ENCODE results near the gene DMBT1. TPM values are rescaled to one million over a fixed set of nuclear protein-coding genes. Genes with fewer than 3 reads are reported as not detected.

Gene DMBT1
- total RNA-seq, 1 donor from 2014 or later: not detected

DNA sequence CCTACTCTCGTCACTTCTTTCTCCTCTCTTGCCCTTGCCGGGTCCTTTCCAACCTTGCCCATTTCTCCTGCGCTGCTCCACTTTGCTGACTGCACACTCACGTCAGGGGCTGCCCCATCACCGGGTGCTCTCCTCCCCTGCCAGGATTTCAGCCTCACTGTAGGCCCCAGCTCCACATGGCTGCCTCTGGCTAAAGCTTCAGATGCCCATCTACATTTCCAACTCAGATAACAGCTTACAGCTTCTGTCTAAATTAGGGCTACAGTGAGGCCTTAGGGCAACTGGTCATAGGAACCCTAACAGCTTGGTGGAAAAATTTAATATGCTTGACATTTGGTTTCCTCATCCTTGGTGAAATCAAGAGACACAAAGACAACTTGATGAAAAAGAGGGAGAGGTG, 113.2 kb downstream of the DMBT1 start:
- peaks cover 4% of the 10 kb centered on the region for H3K4me1 Mint-ChIP-seq (ENCODE audit: low read depth, unreplicated experiment)
- H3K9me3 Mint-ChIP-seq (ENCODE audit: unreplicated experiment): no peaks in the 10 kb centered on the region
- Histone ChIP-seq H3K4me1 (ENCODE audit: insufficient read depth, low read length) (no peaks in the 10 kb centered on the region), H3K79me2 (ENCODE audit: insufficient read depth, low read length) (no peaks in the 10 kb centered on the region), H3K9ac (ENCODE audit: low read length) (no peak overlapping the region), H3K9me3 (ENCODE audit: insufficient read depth, low read depth, low read length) (no peaks in the 10 kb centered on the region), H3K4me3 (ENCODE audit: insufficient read depth, low read depth, low read length) (no peak overlapping the region), H3K27ac (ENCODE audit: low read depth, low read length) (no peak overlapping the region), H3K36me3 (ENCODE audit: insufficient read depth, low read length) (no peaks in the 10 kb centered on the region), H2AFZ (ENCODE audit: low read depth, low read length) (no peak overlapping the region), H3K27me3 (ENCODE audit: insufficient read depth, low read length) (no peaks in the 10 kb centered on the region), H3K4me2 (ENCODE audit: low read length) (no peak overlapping the region), H4K20me1 (ENCODE audit: insufficient read depth, low read length) (no peaks in the 10 kb centered on the region)
- no peaks in the 10 kb centered on the region for H3K36me3 Mint-ChIP-seq (ENCODE audit: low read depth, unreplicated experiment)
- no peak for TF ChIP-seq EZH2 (IDR thresholded peaks at IDR 0.05; ENCODE audit: insufficient read depth, low read length)
- TF ChIP-seq, protein P1, sequence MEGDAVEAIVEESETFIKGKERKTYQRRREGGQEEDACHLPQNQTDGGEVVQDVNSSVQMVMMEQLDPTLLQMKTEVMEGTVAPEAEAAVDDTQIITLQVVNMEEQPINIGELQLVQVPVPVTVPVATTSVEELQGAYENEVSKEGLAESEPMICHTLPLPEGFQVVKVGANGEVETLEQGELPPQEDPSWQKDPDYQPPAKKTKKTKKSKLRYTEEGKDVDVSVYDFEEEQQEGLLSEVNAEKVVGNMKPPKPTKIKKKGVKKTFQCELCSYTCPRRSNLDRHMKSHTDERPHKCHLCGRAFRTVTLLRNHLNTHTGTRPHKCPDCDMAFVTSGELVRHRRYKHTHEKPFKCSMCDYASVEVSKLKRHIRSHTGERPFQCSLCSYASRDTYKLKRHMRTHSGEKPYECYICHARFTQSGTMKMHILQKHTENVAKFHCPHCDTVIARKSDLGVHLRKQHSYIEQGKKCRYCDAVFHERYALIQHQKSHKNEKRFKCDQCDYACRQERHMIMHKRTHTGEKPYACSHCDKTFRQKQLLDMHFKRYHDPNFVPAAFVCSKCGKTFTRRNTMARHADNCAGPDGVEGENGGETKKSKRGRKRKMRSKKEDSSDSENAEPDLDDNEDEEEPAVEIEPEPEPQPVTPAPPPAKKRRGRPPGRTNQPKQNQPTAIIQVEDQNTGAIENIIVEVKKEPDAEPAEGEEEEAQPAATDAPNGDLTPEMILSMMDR (IDR thresholded peaks at IDR 0.05; ENCODE audit: insufficient read depth, low read depth, low read length): no peak
- DNase-seq (ENCODE audit: low read depth): no peak
- H3K27ac Mint-ChIP-seq (ENCODE audit: unreplicated experiment): no peak overlapping the region
- peaks cover 45% of the 10 kb centered on the region for H3K27me3 Mint-ChIP-seq (ENCODE audit: low read depth, unreplicated experiment)
- H3K4me3 Mint-ChIP-seq (ENCODE audit: unreplicated experiment): no peak overlapping the region
- no peak for FAIRE-seq

DNA sequence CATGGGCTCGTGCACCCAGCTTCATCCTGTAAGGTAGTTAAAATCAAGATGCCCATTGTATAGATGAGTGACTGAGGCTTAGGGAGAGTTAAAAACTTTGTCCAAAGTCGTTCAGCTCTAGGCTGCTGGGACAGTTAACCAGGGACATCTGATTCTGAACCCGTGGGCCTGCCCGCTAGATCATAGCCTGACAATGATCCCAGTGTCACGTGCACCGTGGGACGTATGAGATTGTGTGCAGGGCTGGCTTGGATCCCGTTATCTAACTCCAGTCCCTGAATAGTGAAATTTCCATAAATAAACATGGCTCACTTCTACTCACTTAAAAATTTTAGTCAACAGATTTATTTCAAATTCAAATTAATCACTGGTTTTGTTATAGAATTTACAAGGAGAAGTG, 114.2 kb downstream of the DMBT1 start:
- peaks cover 4% of the 10 kb centered on the region for H3K4me1 Mint-ChIP-seq (ENCODE audit: low read depth, unreplicated experiment)
- Histone ChIP-seq H3K4me3 (ENCODE audit: insufficient read depth, low read depth, low read length) (no peak overlapping the region), H3K79me2 (ENCODE audit: insufficient read depth, low read length) (no peaks in the 10 kb centered on the region), H3K4me1 (ENCODE audit: insufficient read depth, low read length) (no peaks in the 10 kb centered on the region), H3K27ac (ENCODE audit: low read depth, low read length) (no peak overlapping the region), H4K20me1 (ENCODE audit: insufficient read depth, low read length) (no peaks in the 10 kb centered on the region), H3K9me3 (ENCODE audit: insufficient read depth, low read depth, low read length) (no peaks in the 10 kb centered on the region), H3K36me3 (ENCODE audit: insufficient read depth, low read length) (no peaks in the 10 kb centered on the region), H3K9ac (ENCODE audit: low read length) (no peak overlapping the region), H3K4me2 (ENCODE audit: low read length) (no peak overlapping the region), H2AFZ (ENCODE audit: low read depth, low read length) (no peak overlapping the region), H3K27me3 (ENCODE audit: insufficient read depth, low read length) (no peaks in the 10 kb centered on the region)
- H3K27me3 Mint-ChIP-seq (ENCODE audit: low read depth, unreplicated experiment): peaks cover 41% of the 10 kb centered on the region
- no peak for DNase-seq (ENCODE audit: low read depth)
- H3K27ac Mint-ChIP-seq (ENCODE audit: unreplicated experiment): no peak overlapping the region
- TF ChIP-seq, protein P1 (IDR thresholded peaks at IDR 0.05; ENCODE audit: insufficient read depth, low read depth, low read length): no peak
- no peak for TF ChIP-seq EZH2 (IDR thresholded peaks at IDR 0.05; ENCODE audit: insufficient read depth, low read length)
- no peak for FAIRE-seq
- H3K9me3 Mint-ChIP-seq (ENCODE audit: unreplicated experiment): no peaks in the 10 kb centered on the region
- H3K36me3 Mint-ChIP-seq (ENCODE audit: low read depth, unreplicated experiment): no peaks in the 10 kb centered on the region
- H3K4me3 Mint-ChIP-seq (ENCODE audit: unreplicated experiment): no peak overlapping the region

DNA sequence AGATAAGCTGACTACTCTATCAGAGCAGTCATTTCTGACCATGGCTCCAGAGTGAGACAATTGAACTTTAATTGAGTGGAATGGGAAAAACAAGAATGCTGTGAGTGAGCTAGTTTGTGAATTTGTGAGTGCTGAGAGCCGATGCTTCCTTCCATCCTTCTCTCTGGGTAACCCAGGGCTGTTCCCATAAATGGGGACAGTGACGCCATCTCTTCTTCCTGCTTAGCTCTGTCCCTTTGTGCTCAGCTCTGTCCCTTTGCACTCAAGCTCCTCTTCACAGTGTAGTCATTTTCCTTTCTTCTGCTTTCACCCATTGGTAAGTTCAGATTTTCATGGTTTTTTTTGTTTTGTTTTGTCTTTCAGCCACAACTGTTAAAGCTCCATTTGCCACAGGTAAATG, 114.7 kb downstream of the DMBT1 start:
- H3K4me1 ChIP-seq (ENCODE audit: insufficient read depth, low read length): no peaks in the 10 kb centered on the region
- H3K4me1 Mint-ChIP-seq (ENCODE audit: low read depth, unreplicated experiment): peaks cover 4% of the 10 kb centered on the region
- H3K4me3 Mint-ChIP-seq (ENCODE audit: unreplicated experiment): no peak overlapping the region
- FAIRE-seq: no peak
- no peaks in the 10 kb centered on the region for H3K9me3 ChIP-seq (ENCODE audit: insufficient read depth, low read depth, low read length)
- no peaks in the 10 kb centered on the region for H3K36me3 ChIP-seq (ENCODE audit: insufficient read depth, low read length)
- no peaks in the 10 kb centered on the region for H3K9me3 Mint-ChIP-seq (ENCODE audit: unreplicated experiment)
- no peaks in the 10 kb centered on the region for H4K20me1 ChIP-seq (ENCODE audit: insufficient read depth, low read length)
- TF ChIP-seq, protein P1 (IDR thresholded peaks at IDR 0.05; ENCODE audit: insufficient read depth, low read depth, low read length): no peak
- no peak overlapping the region for H2AFZ ChIP-seq (ENCODE audit: low read depth, low read length)
- H3K27me3 ChIP-seq (ENCODE audit: insufficient read depth, low read length): no peaks in the 10 kb centered on the region
- no peaks in the 10 kb centered on the region for H3K36me3 Mint-ChIP-seq (ENCODE audit: low read depth, unreplicated experiment)
- no peak overlapping the region for H3K27ac ChIP-seq (ENCODE audit: low read depth, low read length)
- H3K79me2 ChIP-seq (ENCODE audit: insufficient read depth, low read length): no peaks in the 10 kb centered on the region
- no peak overlapping the region for H3K9ac ChIP-seq (ENCODE audit: low read length)
- H3K4me2 ChIP-seq (ENCODE audit: low read length): no peak overlapping the region
- no peak overlapping the region for H3K4me3 ChIP-seq (ENCODE audit: insufficient read depth, low read depth, low read length)
- no peak for DNase-seq (ENCODE audit: low read depth)
- peaks cover 38% of the 10 kb centered on the region for H3K27me3 Mint-ChIP-seq (ENCODE audit: low read depth, unreplicated experiment)
- H3K27ac Mint-ChIP-seq (ENCODE audit: unreplicated experiment): no peak overlapping the region
